Measurements from ENCODE around the gene PROX1.

GRCh38 chr1:214066190-214066589 is 78.4 kb downstream of the PROX1 start:
- TF ChIP-seq BRF2 (IDR thresholded peaks at IDR 0.05; ENCODE audit: borderline replicate concordance, insufficient read depth, insufficient read length) (no peak), ZEB2 (IDR thresholded peaks at IDR 0.05) (no peak), NFE2L1 (tag; IDR thresholded peaks at IDR 0.05; ENCODE audit: borderline replicate concordance, low read depth) (no peak), EZH2 (IDR thresholded peaks at IDR 0.05; ENCODE audit: borderline replicate concordance, low read depth, low read length) (no peak), SIN3B (IDR thresholded peaks at IDR 0.05; ENCODE audit: low read depth) (no peak), E2F1 (CRISPR knock-in tag; IDR thresholded peaks at IDR 0.05) (no peak), CHD4 (IDR thresholded peaks at IDR 0.05; ENCODE audit: insufficient read depth, insufficient replicate concordance, low read depth, low read length, poor library complexity, severe bottlenecking) (no peak), RFX5 (IDR thresholded peaks at IDR 0.05; ENCODE audit: low read depth, low read length) (no peak), SMC3 (conservative IDR thresholded peaks at IDR 0.05; ENCODE audit: insufficient read depth, low read depth, low read length) (no peak), ATF3 (IDR thresholded peaks at IDR 0.05) (no peak), ATF3 (CRISPR knock-in tag; conservative IDR thresholded peaks at IDR 0.05) (no peak)

All from K562 (cell line).